ENCODE data around the gene FSIP1. TPM values are rescaled to one million over a fixed set of nuclear protein-coding genes. Genes with fewer than 3 reads are reported as not detected.

Gene FSIP1
- total and polyA plus RNA-seq, 8 donors = 0.38 to 2.7 (median 0.83) TPM

Other genes starting within 250 kb of the FSIP1 start
- 100 to 1,000 TPM; 498 to 570 TPM for gene THBS1, start 201.8 kb downstream of the FSIP1 start, total RNA-seq
- 100 to 1,000 TPM; 126 to 263 (median 160) TPM for gene THBS1, start 201.8 kb downstream of the FSIP1 start, polyA plus RNA-seq (ENCODE audit: insufficient read length in 6 of 6)
- gene GPR176, start 137.4 kb upstream of the FSIP1 start, total RNA-seq = 1 to 10 TPM; 4.9 to 6.6 TPM
- 1 to 10 TPM; 2.6 to 4.4 (median 3.8) TPM for gene GPR176, start 137.4 kb upstream of the FSIP1 start, polyA plus RNA-seq (ENCODE audit: insufficient read length in 6 of 6)
- gene EIF2AK4, start 151.3 kb upstream of the FSIP1 start, total RNA-seq = 10 to 100 TPM; 38.3 to 40.3 TPM
- 10 to 100 TPM; 51.1 to 71.8 (median 61.9) TPM for gene EIF2AK4, start 151.3 kb upstream of the FSIP1 start, polyA plus RNA-seq (ENCODE audit: insufficient read length in 6 of 6)

All from left lung (tissue), 8 donors.